Lower leg skin (tissue), 3 donors: ENCODE data around the gene EPB41.

Source experiments
- CTCF ChIP-seq, 3 donors: fragments of 450-650 bp; IDR thresholded peaks; one replicate each; pipeline ENCODE4 v1.5.1; 2016; ENCODE audit warnings: antibody characterized with exemption in 3 of 3, mild to moderate bottlenecking in 3 of 3, moderate library complexity in 2 of 3
- POLR2A ChIP-seq, 2 donors: fragments of 450-650 bp; IDR thresholded peaks; one replicate each; pipeline ENCODE4 v1.6.1; 2016 to 2017; ENCODE audit warnings: antibody characterized with exemption in 2 of 2, mild to moderate bottlenecking in 1 of 2, moderate library complexity in 1 of 2

- TF ChIP-seq POLR2A (IDR thresholded peaks at IDR 0.05) (no peak), CTCF (IDR thresholded peaks at IDR 0.05) (no peak)
Observed at GRCh38 chr1:29156543-29157268, 242.3 kb downstream of the EPB41 start.
